GM12864 (cell line): ENCODE measurements around the gene ZBTB38.
A peak's percentile ranks its signal among the peaks of the same experiment; 100 is the strongest.

ENCODE experiments used
- DNase-seq: peaks from one replicate; pipeline ENCODE4 v3.0.0-alpha.2; 2011; ENCODE audit warnings: low read depth
- H3K4me3 ChIP-seq: 2 replicates; pipeline ENCODE4 v1.5.1; 2011; ENCODE audit warnings: mild to moderate bottlenecking, low read depth, low read length, control low read depth
- CTCF ChIP-seq: IDR thresholded peaks from 2 replicates; pipeline ENCODE4 v1.5.1; 2011; ENCODE audit warnings: low read depth, mild to moderate bottlenecking, moderate library complexity, low read length, control low read depth, inconsistent platforms; ENCODE audit errors: missing control alignments

ZBTB38 gene

DNA sequence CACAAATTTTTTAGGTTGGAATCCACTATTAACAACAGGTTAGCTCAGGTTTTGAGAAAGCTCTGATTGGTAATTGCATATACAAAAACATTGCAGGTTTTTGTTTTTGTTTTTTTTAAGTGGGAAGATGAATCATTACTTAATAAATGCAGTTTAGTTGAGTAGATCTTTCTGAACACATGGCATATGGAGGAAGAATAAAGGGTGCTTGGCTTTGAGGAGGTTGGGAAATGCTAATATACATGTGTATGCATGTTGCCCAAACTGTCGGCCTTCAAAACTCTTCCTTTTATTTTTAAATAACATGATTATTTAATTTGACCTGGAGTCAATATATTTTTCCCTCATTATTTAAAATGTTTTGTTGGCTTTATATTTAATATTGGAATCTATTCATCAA lies 32.8 kb downstream of the ZBTB38 start:
- H3K4me3 ChIP-seq = peak overlapping the region; percentile 79; the same call in 1 of the 2 replicates
- no peak for TF ChIP-seq CTCF
- DNase-seq = no peak

GRCh38 chr3:141401573-141402475 lies 33.5 kb downstream of the ZBTB38 start:
- no peak for DNase-seq
- peak overlapping the region; percentile 79 for H3K4me3 ChIP-seq
- no peak for TF ChIP-seq CTCF

DNA sequence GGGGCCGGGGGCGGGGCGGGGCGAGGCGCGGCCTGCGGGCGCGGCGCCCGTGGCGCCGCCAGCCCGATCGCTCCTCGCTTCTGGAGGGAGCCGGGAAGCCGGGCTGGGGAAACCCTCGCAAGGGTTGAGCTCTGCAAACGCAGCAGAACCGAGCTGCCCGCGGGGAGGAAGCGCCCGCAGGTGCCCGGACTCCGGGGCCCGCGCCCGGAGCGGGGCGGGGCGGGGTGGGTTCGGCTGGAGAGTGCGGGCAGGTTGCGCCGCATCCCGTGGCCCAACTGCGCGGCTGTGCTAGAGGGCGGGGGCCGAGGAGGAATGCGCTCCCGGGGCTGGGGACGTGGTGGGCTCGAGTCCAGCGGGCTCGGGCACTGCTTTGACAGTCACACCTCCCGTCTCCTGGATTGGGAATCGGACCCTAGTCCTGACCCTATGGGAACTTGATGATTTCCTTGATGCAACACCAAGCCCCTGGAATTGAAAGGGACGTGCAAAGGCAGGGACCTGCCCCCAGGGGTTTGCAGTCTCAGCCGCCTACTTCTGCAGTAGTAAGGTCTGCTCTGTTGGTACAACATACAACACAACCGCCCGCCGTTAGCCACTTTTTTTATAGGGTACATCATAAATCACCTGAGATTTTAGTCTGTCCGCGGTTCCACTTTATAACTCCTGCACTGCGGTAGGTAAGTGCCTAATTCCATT lies 34.3 kb downstream of the ZBTB38 start:
- peak; percentile 10 for TF ChIP-seq CTCF
- peak overlapping the region; percentile 79 for H3K4me3 ChIP-seq
- no peak for DNase-seq

- peak overlapping the region; percentile 79 for H3K4me3 ChIP-seq
Measured at GRCh38 chr3:141403576-141403975, 35.3 kb downstream of the ZBTB38 start.

GRCh38 chr3:141405025-141405424 lies 36.7 kb downstream of the ZBTB38 start:
- H3K4me3 ChIP-seq = peak overlapping the region; percentile 79
- no peak for TF ChIP-seq CTCF
- DNase-seq = no peak

More at GRCh38 chr3:141403576-141403975, 35.3 kb downstream of the ZBTB38 start:
- TF ChIP-seq CTCF = no peak
- DNase-seq = no peak

DNA sequence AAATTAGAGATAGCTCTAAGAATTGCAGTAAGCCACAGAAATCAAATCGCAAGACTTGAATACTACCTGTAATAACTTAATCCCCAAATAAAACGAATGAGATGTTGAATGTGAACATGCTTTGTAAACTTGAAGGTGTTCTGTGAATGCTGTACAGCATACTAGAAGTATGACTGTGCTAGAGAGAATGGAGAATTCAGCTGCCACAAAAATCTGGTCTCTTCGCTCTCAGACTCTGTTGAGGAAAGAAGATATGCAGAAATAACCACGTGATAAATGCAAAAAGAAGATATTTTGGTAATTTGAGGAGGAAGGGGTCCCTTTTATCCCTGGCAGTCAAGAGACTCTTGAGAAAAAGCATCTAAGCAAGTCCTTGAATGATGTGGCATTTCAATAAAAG lies 37.3 kb downstream of the ZBTB38 start:
- TF ChIP-seq CTCF = no peak
- DNase-seq = no peak
- H3K4me3 ChIP-seq = peak overlapping the region; percentile 41
